Right forelimb (tissue), 1 donor: ENCODE results near the gene PAPSS2.
"Not testable (repeated sequence)": the region's sequence is repeated elsewhere in the genome, so short reads cannot be mapped to it uniquely, and the experiment has no call there.

Source experiments
- DNase-seq: peaks from one replicate; pipeline ENCODE4 v3.0.0-alpha.2; 2018

The PAPSS2 gene

GRCh38 chr10:87712913-87713616 lies 53.4 kb downstream of the PAPSS2 start:
- DNase-seq, result no peak

GRCh38 chr10:87713707-87714106 lies 54.0 kb downstream of the PAPSS2 start:
- no peak for DNase-seq

GRCh38 chr10:87715552-87716347 lies 56.1 kb downstream of the PAPSS2 start:
- DNase-seq, result no peak

- DNase-seq, result no peak
Measured at GRCh38 chr10:87716348-87716670, 56.6 kb downstream of the PAPSS2 start.

DNA sequence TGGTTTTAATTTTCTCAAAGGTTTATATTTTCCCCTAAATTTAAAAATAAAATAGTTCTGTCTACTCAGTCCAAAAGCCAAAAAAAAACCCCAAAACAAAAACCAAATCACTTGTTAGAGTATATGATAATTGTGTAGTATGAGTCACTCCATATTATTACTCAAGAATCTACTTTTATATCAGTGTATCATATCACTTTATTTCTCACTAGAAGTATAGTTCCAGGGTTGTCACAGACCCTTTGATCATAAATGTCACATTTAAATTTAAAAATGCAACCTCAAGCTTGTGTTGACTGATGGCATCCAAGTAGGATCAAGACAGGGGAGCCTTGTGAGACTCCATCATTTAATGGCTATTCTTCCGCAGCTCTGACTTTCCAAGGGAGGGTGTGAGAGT lies 61.0 kb downstream of the PAPSS2 start:
- no peak for DNase-seq

DNA sequence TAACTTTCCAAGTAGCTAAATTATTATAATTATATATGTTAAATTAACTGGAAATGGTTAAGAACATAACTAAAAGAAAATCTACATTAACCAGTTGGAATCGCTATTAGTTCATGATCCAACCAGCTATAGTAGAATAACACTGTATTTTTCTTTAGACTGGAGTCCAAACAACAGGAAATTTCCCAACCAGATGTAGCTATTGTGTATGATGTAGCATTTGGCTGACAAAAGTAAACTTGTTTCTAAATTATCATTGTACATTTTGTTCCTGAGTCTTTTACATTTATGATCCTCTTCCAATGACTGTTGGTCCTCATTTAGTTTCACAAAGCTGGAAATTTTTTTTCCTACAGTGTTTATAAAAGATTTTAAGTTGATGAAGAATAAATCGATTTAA lies 62.1 kb downstream of the PAPSS2 start:
- no peak for DNase-seq

GRCh38 chr10:87722716-87723115 lies 63.0 kb downstream of the PAPSS2 start:
- no peak for DNase-seq

GRCh38 chr10:87723500-87723899 lies 63.8 kb downstream of the PAPSS2 start:
- DNase-seq, result no peak

GRCh38 chr10:87724789-87725188 lies 65.1 kb downstream of the PAPSS2 start:
- DNase-seq, result no peak

DNA sequence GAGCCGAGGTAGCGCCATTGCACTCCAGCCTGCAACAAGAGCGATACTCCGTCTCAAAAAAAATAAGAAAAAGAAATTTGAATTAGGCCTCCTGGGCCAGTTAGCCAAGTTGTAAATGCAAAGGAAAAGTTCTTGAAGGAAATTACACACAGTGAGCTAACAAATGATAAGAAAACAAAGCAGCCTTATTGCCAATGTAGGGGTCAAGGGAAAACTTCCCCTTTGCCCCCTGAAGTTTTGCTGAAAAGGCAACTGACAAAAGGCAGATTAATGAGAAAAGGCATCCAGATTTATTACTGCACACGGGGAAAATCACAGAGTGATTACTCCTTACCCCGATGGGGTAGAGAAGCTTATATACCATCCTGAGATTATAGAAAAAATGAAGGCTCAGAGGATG lies 70.3 kb downstream of the PAPSS2 start:
- DNase-seq, result no peak

- no peak for DNase-seq
Measured at GRCh38 chr10:87733081-87733480, 73.4 kb downstream of the PAPSS2 start.

- peak; percentile 63 for DNase-seq
Measured at GRCh38 chr10:87734987-87735827, 75.5 kb downstream of the PAPSS2 start.

DNA sequence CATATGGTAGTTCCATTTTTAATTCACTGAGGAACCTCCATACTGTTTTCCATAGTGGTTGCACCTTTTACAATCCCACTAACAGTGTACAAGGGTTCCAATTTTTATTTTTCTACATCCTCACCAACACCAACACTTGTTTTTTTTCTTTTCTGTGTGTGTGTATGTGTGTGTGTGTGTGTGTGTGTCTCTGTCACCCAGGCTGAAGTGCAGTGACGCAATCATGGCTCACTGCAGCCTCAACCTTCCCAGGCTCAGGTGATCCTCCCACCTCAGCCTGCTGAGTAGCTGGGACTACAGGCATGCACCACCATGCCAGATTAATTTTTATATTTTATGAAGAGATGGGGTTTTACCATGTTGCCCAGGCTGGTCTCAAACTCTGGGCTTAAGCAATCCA lies 78.6 kb downstream of the PAPSS2 start:
- DNase-seq, result not testable (repeated sequence)

- DNase-seq, result no peak
Measured at GRCh38 chr10:87739703-87740102, 80.0 kb downstream of the PAPSS2 start.

DNA sequence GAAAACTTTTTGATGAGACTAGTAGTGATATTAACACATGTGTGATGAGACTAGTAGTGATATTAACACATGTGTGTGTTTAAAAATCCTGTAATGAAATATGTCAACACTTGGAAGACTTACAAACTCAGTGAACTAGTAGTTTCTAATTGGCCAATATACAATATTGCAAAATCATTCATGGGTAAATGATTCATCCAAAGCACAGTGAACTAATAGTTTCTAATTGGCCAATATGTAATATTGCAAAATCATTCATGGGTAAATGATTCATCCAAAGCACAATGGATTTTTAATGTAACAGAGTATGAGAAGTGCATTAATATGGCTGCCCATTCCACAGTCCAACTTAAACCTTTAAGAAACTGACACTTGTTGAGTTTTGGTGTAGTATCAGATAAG lies 80.6 kb downstream of the PAPSS2 start:
- DNase-seq, result no peak

GRCh38 chr10:87742992-87743610 lies 83.4 kb downstream of the PAPSS2 start:
- not testable (repeated sequence) for DNase-seq

DNA sequence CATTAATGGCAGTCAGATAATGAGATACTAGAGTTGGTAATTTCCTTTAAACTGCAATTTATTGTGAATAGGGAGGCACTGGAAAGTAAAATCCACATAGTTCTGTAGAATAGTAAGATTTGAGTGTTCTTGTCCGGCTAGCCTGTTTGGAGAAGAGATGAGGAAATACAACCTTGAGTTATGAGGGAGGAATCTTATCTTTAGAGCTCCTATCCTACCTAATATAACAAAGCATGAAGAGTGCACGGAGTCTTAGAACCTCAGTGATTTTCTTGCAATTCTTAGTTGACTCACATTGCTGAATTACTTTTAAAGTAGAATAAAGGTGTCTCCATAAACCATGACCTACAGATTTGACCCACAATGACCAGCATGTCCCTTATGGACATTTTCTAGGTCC lies 84.9 kb downstream of the PAPSS2 start:
- no peak for DNase-seq

DNA sequence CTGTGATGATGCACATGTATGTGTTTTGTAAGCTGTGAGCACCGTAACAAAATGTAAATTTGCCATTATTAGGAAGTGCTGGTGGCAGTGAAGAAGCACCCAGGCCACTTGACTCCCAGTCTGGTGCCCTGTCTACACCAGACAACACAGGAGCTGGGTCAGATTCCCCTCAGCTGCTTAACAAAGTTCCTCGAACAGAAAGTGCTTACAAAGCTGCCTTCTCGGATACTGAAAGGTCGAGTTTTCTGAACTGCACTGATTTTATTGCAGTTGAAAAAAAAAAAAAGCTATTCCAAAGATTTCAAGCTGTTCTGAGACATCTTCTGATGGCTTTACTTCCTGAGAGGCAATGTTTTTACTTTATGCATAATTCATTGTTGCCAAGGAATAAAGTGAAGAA lies 87.2 kb downstream of the PAPSS2 start:
- no peak for DNase-seq

DNA sequence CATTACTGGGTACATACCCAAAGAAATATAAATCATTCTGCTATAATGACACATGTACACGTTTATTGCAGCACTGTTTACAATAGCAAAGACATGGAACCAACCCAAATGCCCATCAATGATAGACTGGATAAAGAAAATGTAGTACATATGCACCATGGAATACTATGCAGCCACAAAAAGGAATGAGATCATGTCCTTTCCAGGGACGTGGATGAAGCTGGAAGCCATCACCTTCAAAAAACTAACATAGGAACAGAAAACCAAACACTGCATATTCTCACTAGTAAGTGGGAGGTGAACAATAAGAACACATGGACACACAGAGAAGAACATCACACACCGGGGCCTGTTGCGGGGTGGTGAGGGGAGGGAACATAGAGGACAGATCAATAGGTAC lies 88.6 kb downstream of the PAPSS2 start:
- DNase-seq, result not testable (repeated sequence)

DNA sequence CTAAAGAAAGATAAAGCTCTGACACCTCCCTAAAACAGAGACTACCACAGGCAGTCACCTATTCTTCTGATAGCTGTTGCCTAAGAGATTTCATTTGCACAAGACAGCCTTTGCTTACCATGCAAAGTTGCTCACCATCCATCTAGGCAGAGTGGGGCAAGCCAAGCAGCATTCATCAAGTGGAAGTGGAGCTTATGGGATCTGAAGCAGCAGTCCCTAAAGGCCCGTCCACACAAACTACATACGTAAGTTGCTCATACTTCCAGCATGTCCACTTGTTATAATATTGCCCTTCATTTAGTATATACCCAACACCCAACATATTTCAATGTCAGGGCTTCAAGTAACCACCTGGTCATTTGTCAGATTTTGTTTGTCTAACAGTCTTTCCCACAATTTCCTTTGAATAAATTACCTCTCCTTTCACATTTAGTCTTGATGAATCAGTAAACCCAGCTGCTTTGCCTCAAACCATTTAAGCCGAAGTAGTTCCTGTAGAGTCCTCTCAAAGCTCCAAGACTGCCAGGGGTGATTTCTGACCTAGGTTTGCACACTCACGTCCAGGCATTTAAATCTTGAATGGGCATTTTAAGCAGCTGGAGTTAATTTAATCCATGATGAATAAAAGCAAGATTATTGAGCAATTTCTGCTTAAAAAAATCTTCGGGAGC lies 90.5 kb downstream of the PAPSS2 start:
- DNase-seq, result no peak

DNA sequence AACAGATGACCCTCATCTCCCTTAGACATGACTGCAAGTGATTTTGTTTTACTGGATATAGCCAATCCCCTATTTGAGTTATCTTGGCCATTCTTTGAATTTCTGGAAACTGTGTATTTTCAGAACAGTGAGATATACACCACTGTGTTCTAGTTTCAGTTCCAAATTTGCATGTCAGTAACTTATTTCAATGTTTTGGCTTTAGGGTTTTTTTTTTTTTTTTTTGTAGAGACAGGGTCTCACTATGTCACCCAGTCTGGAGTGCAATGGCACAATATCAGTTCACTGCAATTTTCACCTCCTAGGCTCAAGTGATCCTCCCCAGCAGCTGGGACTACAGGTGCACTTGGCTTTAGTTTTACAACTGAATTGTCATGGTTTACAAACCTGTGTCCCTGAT lies 91.1 kb downstream of the PAPSS2 start:
- no peak for DNase-seq

GRCh38 chr10:87751274-87751673 lies 91.6 kb downstream of the PAPSS2 start:
- DNase-seq, result no peak

- no peak for DNase-seq
Measured at GRCh38 chr10:87752566-87752965, 92.9 kb downstream of the PAPSS2 start.
